Activated naive CD4-positive, alpha-beta T cell treated with Interleukin-2 at 50 U/mL for 16 hours (primary cell): Measurements from ENCODE around the gene USP17L30.
"Not testable (repeated sequence)": the region's sequence is repeated elsewhere in the genome, so short reads cannot be mapped to it uniquely, and the experiment has no call there.

Experiments used
- DNase-seq: peaks from one replicate; pipeline ENCODE4 v3.0.0-alpha.2; 2020

USP17L30 gene, protein sequence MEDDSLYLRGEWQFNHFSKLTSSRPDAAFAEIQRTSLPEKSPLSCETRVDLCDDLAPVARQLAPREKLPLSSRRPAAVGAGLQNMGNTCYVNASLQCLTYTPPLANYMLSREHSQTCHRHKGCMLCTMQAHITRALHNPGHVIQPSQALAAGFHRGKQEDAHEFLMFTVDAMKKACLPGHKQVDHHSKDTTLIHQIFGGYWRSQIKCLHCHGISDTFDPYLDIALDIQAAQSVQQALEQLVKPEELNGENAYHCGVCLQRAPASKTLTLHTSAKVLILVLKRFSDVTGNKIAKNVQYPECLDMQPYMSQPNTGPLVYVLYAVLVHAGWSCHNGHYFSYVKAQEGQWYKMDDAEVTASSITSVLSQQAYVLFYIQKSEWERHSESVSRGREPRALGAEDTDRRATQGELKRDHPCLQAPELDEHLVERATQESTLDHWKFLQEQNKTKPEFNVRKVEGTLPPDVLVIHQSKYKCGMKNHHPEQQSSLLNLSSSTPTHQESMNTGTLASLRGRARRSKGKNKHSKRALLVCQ

DNA sequence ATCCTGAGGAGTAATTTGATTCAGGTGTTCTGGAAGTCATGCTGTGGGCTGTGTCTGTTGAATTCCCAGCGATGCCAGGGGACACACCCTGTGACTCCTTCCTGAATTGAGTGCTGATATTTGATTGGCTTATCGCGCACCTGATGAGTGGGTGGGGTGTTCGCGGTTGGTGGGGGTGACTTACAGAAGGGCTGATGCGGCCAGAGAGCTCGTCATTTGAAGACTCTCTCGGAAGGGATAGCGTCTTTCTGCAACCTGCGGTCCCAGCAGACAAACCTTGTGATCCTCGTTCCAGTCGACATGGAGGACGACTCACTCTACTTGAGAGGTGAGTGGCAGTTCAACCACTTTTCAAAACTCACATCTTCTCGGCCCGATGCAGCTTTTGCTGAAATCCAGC lies at the start of gene USP17L30:
Gene USP17L30, plus strand, starts transcription at position 301 of the 400 bp plus-strand sequence. Its CDS starts 0 bp downstream, at position 301.
- not testable (repeated sequence) for DNase-seq

DNA sequence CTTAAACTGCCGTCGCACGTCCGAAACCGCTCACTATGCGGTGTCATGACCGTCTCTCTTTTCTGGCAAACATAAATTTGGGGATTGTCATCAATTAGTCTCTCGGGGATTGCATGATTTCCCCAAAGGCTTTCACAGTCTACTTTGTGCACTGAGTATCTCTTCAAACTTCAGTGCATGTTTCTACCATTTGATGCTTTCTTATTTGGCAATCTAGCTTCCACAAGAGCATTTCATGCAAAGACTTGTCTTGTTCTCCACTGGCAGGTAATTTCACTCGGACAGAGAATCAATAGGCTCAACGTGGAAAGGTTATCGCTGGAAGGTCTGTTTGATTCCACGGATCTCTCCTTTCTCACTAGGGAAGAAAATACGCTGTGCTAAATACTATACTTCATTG lies 38.7 kb upstream of the USP17L30 start:
- DNase-seq, result not testable (repeated sequence)

DNA sequence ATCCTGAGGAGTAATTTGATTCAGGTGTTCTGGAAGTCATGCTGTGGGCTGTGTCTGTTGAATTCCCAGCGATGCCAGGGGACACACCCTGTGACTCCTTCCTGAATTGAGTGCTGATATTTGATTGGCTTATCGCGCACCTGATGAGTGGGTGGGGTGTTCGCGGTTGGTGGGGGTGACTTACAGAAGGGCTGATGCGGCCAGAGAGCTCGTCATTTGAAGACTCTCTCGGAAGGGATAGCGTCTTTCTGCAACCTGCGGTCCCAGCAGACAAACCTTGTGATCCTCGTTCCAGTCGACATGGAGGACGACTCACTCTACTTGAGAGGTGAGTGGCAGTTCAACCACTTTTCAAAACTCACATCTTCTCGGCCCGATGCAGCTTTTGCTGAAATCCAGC lies 38.1 kb upstream of the USP17L30 start, which contains the start of gene USP17L24:
Gene USP17L24, plus strand, starts transcription at position 301 of the 400 bp plus-strand sequence. Its CDS starts 0 bp downstream, at position 301.
- not testable (repeated sequence) for DNase-seq

DNA sequence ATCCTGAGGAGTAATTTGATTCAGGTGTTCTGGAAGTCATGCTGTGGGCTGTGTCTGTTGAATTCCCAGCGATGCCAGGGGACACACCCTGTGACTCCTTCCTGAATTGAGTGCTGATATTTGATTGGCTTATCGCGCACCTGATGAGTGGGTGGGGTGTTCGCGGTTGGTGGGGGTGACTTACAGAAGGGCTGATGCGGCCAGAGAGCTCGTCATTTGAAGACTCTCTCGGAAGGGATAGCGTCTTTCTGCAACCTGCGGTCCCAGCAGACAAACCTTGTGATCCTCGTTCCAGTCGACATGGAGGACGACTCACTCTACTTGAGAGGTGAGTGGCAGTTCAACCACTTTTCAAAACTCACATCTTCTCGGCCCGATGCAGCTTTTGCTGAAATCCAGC lies 33.3 kb upstream of the USP17L30 start, which contains the start of gene USP17L25:
Gene USP17L25, plus strand, starts transcription at position 301 of the 400 bp plus-strand sequence. Its CDS starts 0 bp downstream, at position 301.
- not testable (repeated sequence) for DNase-seq

DNA sequence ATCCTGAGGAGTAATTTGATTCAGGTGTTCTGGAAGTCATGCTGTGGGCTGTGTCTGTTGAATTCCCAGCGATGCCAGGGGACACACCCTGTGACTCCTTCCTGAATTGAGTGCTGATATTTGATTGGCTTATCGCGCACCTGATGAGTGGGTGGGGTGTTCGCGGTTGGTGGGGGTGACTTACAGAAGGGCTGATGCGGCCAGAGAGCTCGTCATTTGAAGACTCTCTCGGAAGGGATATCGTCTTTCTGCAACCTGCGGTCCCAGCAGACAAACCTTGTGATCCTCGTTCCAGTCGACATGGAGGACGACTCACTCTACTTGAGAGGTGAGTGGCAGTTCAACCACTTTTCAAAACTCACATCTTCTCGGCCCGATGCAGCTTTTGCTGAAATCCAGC lies 28.6 kb upstream of the USP17L30 start, which contains the start of gene USP17L26:
Gene USP17L26, plus strand, starts transcription at position 301 of the 400 bp plus-strand sequence. Its CDS starts 0 bp downstream, at position 301.
- not testable (repeated sequence) for DNase-seq

DNA sequence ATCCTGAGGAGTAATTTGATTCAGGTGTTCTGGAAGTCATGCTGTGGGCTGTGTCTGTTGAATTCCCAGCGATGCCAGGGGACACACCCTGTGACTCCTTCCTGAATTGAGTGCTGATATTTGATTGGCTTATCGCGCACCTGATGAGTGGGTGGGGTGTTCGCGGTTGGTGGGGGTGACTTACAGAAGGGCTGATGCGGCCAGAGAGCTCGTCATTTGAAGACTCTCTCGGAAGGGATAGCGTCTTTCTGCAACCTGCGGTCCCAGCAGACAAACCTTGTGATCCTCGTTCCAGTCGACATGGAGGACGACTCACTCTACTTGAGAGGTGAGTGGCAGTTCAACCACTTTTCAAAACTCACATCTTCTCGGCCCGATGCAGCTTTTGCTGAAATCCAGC lies 23.8 kb upstream of the USP17L30 start, which contains the start of gene USP17L5:
Gene USP17L5, plus strand, starts transcription at position 301 of the 400 bp plus-strand sequence. Its CDS starts 0 bp downstream, at position 301.
- DNase-seq, result not testable (repeated sequence)

DNA sequence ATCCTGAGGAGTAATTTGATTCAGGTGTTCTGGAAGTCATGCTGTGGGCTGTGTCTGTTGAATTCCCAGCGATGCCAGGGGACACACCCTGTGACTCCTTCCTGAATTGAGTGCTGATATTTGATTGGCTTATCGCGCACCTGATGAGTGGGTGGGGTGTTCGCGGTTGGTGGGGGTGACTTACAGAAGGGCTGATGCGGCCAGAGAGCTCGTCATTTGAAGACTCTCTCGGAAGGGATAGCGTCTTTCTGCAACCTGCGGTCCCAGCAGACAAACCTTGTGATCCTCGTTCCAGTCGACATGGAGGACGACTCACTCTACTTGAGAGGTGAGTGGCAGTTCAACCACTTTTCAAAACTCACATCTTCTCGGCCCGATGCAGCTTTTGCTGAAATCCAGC lies 19.1 kb upstream of the USP17L30 start, which contains the start of gene USP17L27:
Gene USP17L27, plus strand, starts transcription at position 301 of the 400 bp plus-strand sequence. Its CDS starts 0 bp downstream, at position 301.
- DNase-seq, result not testable (repeated sequence)

DNA sequence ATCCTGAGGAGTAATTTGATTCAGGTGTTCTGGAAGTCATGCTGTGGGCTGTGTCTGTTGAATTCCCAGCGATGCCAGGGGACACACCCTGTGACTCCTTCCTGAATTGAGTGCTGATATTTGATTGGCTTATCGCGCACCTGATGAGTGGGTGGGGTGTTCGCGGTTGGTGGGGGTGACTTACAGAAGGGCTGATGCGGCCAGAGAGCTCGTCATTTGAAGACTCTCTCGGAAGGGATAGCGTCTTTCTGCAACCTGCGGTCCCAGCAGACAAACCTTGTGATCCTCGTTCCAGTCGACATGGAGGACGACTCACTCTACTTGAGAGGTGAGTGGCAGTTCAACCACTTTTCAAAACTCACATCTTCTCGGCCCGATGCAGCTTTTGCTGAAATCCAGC lies 14.3 kb upstream of the USP17L30 start, which contains the start of gene USP17L28:
Gene USP17L28, plus strand, starts transcription at position 301 of the 400 bp plus-strand sequence. Its CDS starts 0 bp downstream, at position 301.
- not testable (repeated sequence) for DNase-seq

DNA sequence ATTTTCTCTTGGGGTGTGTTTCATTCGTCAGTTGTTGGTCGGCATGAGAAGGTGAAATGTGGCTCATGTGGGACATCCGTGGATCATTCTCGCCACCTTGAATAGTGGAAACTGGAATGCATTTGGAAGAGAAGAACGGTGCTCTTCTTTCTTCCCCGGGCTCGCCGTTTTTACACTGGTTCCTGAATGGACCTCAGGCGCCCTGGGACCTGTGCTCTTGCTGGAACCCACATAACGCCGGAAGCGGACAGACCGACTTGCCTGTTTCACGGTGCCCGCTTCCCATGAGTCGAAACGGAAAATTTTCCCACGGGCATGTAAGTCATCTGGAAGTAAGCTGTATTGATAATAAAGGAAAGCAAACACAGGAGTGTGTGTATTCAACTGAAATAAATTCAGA lies 12.1 kb upstream of the USP17L30 start:
- DNase-seq, result not testable (repeated sequence)

DNA sequence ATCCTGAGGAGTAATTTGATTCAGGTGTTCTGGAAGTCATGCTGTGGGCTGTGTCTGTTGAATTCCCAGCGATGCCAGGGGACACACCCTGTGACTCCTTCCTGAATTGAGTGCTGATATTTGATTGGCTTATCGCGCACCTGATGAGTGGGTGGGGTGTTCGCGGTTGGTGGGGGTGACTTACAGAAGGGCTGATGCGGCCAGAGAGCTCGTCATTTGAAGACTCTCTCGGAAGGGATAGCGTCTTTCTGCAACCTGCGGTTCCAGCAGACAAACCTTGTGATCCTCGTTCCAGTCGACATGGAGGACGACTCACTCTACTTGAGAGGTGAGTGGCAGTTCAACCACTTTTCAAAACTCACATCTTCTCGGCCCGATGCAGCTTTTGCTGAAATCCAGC lies 9.6 kb upstream of the USP17L30 start, which contains the start of gene USP17L29:
Gene USP17L29, plus strand, starts transcription at position 301 of the 400 bp plus-strand sequence. Its CDS starts 0 bp downstream, at position 301.
- not testable (repeated sequence) for DNase-seq

DNA sequence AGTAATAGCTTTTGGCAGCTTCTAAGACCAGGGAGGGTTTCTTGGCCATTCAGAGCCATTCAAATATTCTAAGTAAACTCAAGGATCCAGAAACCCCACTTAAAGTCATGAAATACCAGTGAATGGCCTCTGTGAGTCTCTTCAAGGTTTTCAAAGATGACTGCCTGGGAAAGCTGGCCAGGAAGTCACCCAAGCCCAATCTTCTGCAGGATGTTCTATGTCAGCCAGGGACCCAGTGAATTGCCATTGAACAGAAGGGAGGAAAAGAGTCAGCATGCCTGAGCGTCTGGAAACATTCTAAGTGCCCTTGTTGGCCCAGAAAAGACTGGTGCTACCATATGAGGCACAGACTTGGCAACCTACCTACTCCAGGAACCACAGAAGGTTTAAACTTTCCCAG lies 17.0 kb downstream of the USP17L30 start:
- not testable (repeated sequence) for DNase-seq

DNA sequence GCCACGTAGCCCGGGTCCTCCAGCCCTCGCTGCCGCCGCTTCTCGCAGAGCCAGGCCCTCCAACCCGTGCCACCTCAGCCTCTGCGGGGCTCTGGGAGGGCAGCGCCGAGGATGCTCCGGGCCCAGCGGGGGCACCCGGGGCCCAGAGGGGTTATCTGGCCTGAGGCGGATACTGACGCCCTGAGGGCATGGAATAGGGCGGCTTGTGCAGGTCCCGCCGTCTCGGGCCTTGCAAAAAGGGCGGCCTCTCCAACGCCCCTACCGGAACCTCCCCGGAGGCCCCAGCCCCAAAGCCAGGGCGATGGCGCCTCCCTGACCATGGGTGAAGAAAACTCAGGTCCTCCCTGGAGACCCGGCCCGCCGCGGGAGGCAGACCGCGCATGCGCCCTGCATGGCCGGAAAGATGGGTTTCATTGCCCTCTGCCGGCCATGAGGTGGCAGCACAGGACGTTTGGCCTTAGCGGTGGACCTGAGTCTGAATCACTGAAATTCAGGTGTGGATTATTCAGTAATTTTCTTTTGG lies 18.1 kb downstream of the USP17L30 start:
- peak; percentile 69 for DNase-seq

DNA sequence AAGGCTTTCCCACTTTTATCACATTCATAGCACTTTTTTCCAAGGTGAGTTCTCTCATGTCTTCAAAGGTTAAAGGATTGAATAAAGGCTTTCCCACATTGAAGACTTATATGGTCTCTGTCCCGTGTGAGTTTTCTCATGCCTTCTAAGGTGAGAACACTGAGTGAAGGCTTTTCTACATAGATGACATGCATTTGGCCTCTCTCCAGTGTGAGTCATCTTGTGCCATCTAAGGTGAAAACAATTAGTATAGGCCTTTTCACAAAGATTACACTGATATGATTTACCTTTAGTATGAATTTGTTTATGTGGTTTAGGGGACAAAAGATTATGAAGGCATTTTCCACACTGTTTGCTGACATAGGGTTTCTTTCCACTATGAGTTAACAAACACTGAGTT lies 21.2 kb downstream of the USP17L30 start:
- DNase-seq, result no peak

DNA sequence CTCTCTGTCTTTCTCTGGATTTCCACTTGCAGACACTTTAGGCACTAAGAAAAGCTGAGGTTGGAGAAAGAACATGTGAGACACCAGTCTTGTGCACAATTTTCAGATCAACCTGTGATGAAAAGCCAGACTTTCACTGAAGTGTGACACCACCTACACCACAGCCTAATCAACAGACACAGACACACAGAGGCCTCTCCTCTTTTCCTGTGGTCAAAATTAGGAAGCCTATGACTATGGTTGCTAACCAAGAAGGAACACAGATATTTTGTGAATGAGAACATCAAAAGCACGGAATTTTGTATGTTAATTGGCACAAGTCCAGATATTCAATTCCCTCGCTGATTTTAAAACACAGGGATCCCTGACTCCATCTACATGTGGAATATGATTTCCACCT lies 26.1 kb downstream of the USP17L30 start:
- DNase-seq, result not testable (repeated sequence)

DNA sequence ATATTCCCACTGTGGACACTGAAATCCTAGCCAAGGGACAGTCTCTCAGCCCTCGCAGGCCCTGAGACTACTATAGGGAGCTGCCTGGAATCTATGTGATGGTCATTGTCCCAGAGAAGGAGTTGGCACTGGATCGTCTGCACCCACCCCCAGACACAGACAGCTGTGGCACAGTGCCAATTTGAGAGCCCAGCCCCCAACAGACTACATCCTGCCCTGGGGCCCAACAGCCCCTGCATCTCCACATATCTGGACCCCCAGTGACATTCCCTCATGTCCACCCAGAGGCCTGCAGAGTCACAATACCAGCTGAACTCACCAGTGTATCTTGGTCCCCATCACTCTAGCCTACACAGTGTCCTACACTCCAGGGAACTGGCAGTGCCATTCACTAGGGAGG lies 42.8 kb downstream of the USP17L30 start:
- not testable (repeated sequence) for DNase-seq

DNA sequence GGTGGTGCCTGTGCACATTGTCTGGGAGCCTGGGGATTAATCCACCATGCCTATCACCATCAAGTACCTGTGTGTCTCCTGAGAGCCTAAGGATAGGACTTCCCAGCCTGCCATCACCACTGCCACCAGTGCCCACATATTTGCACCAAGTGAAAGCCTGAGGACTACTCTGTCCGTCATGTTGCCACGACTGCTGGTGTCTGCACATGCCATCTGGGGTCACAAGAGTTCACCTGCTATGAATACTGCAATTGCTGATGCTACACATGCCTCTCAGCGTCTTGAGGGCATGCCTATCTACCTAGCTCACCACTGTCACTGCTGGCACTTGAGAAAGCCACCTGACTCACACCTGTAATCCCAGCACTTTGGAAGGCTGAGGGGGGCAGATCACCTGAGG lies 43.6 kb downstream of the USP17L30 start:
- DNase-seq, result not testable (repeated sequence)

DNA sequence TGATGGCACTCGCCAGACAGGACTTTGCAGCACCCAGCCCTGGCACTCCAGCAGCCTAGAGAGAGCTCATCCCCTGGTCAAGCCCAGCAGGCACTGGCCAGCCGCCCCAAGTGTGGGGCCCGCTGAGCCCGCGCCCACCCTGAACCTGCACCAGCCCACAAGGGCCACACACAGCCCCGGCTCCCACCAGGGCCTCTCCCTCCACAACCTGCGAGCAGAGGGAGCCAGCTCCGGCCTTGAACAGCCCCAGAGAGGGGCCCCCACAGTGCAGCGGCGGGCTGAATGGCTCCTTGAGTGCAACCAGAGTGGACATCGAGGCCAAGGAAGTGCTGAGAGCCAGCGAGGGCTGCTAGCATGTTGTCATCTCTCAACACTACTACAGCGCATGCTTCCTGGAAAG lies 46.9 kb downstream of the USP17L30 start:
- no peak for DNase-seq
